Kidney (tissue), 14 donors: ENCODE data around the gene PCDH9. TPM values are rescaled to one million over a fixed set of nuclear protein-coding genes. Genes with fewer than 3 reads are reported as not detected.
"Not testable (repeated sequence)": the region's sequence is repeated elsewhere in the genome, so short reads cannot be mapped to it uniquely, and the experiment has no call there.

Source experiments
- DNase-seq, 5 donors: peaks; one replicate each; pipeline ENCODE4 v3.0.0-alpha.2; 2013 to 2020
- FAIRE-seq: peaks from 2 replicates; lab custom pipeline; 2012; peaks lifted over from hg19 to GRCh38; lab: Jason Lieb, UNC
- H3K27ac ChIP-seq, 2 donors: one replicate each; pipeline ENCODE4 v1.7.0; 2013; ENCODE audit warnings: low read depth in 2 of 2, low read length in 2 of 2, inconsistent platforms in 1 of 2
- H3K27me3 ChIP-seq: one replicate; pipeline ENCODE4 v1.7.1; 2013; ENCODE audit warnings: low read length, inconsistent platforms; ENCODE audit not compliant: control insufficient read depth, insufficient read depth
- H3K36me3 ChIP-seq, 3 donors: one replicate each; pipeline versions ENCODE4 v1.7.0 to v1.7.1; 2013; ENCODE audit warnings: low read length in 3 of 3, control low read depth in 1 of 3, inconsistent platforms in 1 of 3; ENCODE audit not compliant: insufficient read depth in 3 of 3, control insufficient read depth in 2 of 3
- H3K4me1 ChIP-seq, 3 donors: one replicate each; pipeline versions ENCODE4 v1.7.0 to v1.7.1; 2013; ENCODE audit warnings: low read length in 3 of 3, inconsistent platforms in 1 of 3, low read depth in 1 of 3; ENCODE audit not compliant: control insufficient read depth in 2 of 3, insufficient read depth in 2 of 3
- H3K4me3 ChIP-seq, 3 donors: one replicate each; pipeline versions ENCODE4 v1.7.0 to v1.8.1; 2013; ENCODE audit warnings: low read length in 3 of 3, control low read depth in 1 of 3, inconsistent platforms in 1 of 3
- H3K9ac ChIP-seq, 3 donors: one replicate each; pipeline versions ENCODE4 v1.7.0 to v1.7.1; 2013; ENCODE audit warnings: low read length in 3 of 3, control low read depth in 1 of 3, inconsistent platforms in 1 of 3
- H3K9me3 ChIP-seq, 3 donors: one replicate each; pipeline versions ENCODE4 v1.7.0 to v1.7.1; 2013; ENCODE audit warnings: low read length in 3 of 3, control low read depth in 1 of 3, inconsistent platforms in 1 of 3; ENCODE audit not compliant: control insufficient read depth in 2 of 3, insufficient read depth in 1 of 3
- intact Hi-C: fragments of 100-400 bp; cut with DNase I; formaldehyde crosslinking; loops from one replicate; pipeline ENCODE4 v1.11.1; 2022
- polyA plus RNA-seq: library from polyadenylated mRNA; stranded (reverse); fragments of 350-450 nt; fragmentation: Illumina TruSeq; extraction: RNeasy Lipid Tissue Mini Kit (QIAGEN cat#74804); gene quantifications from one replicate; pipeline ENCODE4 v1.2.3, GENCODE V29; 2014; ENCODE audit warnings: low read depth, low replicate concordance; ENCODE audit not compliant: insufficient read depth
- total RNA-seq: library from RNA; stranded (reverse); fragmentation: NEBNext Ultra II Directional; extraction: Animal tissue kit (Norgen Biotek cat#: 25700); gene quantifications from one replicate; pipeline ENCODE4 v1.2.1, GENCODE V29; 2021
- TF ChIP-seq, protein P1 (sequence below): IDR thresholded peaks from 3 replicates; pipeline ENCODE4 v1.5.1; 2012; ENCODE audit warnings: mild to moderate bottlenecking, moderate library complexity, borderline replicate concordance; ENCODE audit not compliant: insufficient read depth; ENCODE audit errors: extremely low read depth
- donor health status: control.
- donor health status: control.
- donor health status: control.
- donor health status: control.
- donor health status: control.
- donor health status: DM: yes; HTN: yes; CAD: no.
- donor health status: Normal renal cell carcinoma (clear cell type).

Gene PCDH9
- total and polyA plus RNA-seq, 2 donors from 2014 or later = 1.6 to 9.5 TPM

DNA sequence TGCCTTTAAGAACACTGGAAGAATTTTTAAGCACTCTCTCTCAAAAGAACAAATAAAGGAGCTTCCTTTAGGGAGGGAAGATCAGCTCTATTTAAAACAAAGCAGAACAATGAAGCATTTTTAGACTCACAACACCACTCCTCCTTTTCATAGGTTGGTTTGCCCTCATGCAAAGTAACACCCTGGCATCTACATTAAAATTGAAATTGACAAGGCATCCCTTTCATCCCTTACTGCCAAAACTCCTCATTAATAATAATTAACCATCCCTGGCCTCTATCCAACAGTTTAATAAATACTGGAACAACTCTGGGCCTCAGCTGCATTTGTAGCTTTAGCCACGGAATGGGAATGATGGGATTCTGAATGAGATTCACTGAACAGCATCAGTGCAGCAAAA lies 929.1 kb downstream of the PCDH9 start:
- Histone ChIP-seq H3K27me3 (no peaks in the 10 kb centered on the region), H3K36me3 (no peaks in the 10 kb centered on the region), H3K27ac (no peak overlapping the region), H3K9ac (no peak overlapping the region), H3K9me3 (peaks cover 0 to 9% (median 0%) of the 10 kb centered on the region in 3 donors), H3K4me1 (no peaks in the 10 kb centered on the region), H3K4me3 (no peak overlapping the region)
- FAIRE-seq (no peak), DNase-seq (peak in 1 of 5 donors; percentile 9)
- TF ChIP-seq, protein P1, sequence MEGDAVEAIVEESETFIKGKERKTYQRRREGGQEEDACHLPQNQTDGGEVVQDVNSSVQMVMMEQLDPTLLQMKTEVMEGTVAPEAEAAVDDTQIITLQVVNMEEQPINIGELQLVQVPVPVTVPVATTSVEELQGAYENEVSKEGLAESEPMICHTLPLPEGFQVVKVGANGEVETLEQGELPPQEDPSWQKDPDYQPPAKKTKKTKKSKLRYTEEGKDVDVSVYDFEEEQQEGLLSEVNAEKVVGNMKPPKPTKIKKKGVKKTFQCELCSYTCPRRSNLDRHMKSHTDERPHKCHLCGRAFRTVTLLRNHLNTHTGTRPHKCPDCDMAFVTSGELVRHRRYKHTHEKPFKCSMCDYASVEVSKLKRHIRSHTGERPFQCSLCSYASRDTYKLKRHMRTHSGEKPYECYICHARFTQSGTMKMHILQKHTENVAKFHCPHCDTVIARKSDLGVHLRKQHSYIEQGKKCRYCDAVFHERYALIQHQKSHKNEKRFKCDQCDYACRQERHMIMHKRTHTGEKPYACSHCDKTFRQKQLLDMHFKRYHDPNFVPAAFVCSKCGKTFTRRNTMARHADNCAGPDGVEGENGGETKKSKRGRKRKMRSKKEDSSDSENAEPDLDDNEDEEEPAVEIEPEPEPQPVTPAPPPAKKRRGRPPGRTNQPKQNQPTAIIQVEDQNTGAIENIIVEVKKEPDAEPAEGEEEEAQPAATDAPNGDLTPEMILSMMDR = no peak
- intact Hi-C loops = no loop called here

DNA sequence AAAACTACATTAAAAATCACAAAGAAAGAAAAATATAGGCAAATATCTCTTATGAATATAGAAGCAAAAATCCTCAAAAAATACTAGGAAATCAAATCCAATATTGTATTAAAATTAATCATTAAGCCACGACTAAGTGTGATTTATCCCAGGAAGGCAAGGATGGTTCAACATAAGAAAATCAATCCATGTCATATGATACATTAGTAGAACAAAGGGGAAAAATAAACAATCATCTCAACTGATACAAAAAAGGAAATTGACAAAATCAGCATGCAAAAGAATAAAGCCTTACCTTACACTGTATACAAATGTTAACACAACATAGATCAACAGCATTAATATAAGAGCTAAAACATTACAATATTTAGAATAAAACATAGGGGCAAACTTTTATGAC lies 933.3 kb downstream of the PCDH9 start:
- no peak for DNase-seq
- no peak for FAIRE-seq
- Histone ChIP-seq H3K4me3 (no peak overlapping the region), H3K27ac (no peak overlapping the region), H3K4me1 (no peaks in the 10 kb centered on the region), H3K27me3 (no peaks in the 10 kb centered on the region), H3K36me3 (no peaks in the 10 kb centered on the region), H3K9ac (no peak overlapping the region), H3K9me3 (peaks cover 0 to 9% (median 0%) of the 10 kb centered on the region in 3 donors)
- TF ChIP-seq, protein P1 = no peak
- intact Hi-C loops = no loop called here

DNA sequence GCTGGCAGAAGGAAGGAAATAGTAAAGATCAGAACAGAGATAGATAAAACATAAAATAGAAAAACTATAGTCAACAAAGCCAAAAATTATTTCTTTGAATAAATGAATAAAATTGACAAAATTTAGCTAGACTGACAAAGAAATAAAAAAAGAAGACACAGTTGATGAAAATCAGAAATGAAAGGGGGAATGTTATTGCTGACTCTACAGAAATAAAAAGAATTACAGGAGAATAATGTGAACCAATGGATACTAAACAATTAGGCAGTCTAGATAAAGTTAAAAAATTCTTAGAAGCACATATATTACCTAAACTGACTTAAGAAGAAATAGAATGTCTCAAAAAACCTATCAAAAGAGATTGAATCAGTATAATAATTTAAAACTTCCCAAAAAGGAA lies 933.8 kb downstream of the PCDH9 start:
- no peak for FAIRE-seq
- Histone ChIP-seq H3K27me3 (no peaks in the 10 kb centered on the region), H3K27ac (no peak overlapping the region), H3K4me3 (no peak overlapping the region), H3K4me1 (no peaks in the 10 kb centered on the region), H3K9ac (no peak overlapping the region), H3K36me3 (no peaks in the 10 kb centered on the region), H3K9me3 (peaks cover 0 to 9% (median 0%) of the 10 kb centered on the region in 3 donors)
- TF ChIP-seq, protein P1 = no peak
- intact Hi-C loops = no loop called here
- no peak for DNase-seq

DNA sequence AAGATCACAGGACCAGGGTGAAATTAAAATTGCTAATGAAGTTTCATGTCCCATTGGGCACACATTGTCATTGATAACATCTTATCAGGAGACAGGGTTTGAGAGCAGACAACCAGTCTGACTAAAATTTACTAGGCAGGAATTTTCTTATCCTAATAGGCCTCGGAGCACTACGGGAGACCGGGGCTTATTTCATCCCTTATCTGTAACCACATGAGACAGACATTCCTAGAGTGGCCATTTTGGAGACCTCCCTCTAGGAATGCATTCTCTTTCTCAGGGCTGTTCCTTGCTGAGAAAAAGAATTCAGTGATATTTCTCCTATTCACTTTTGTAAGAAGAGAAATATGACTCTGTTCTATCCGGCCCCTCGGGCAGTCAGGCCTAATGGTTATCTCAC lies 943.3 kb downstream of the PCDH9 start:
- H3K27me3 ChIP-seq, H3K27ac ChIP-seq, H3K36me3 ChIP-seq, DNase-seq, FAIRE-seq, intact Hi-C loops, H3K4me1 ChIP-seq, H3K4me3 ChIP-seq, H3K9me3 ChIP-seq, H3K9ac ChIP-seq: not testable (repeated sequence)
